ENCODE measurements around the gene SRC. TPM values are rescaled to one million over a fixed set of nuclear protein-coding genes. Genes with fewer than 3 reads are reported as not detected.

SRC gene
- total RNA-seq, 1 donor from 2014 or later, result 6.7 TPM

- no peak for DNase-seq
- no peak for ATAC-seq (ENCODE audit: poor library complexity)
- intact Hi-C loops (cut with DNase I), result no loop called here
Observed at GRCh38 chr20:37397076-37397953, 51.4 kb downstream of the SRC start.

- ATAC-seq (ENCODE audit: poor library complexity) (no peak), DNase-seq (no peak)
- intact Hi-C loops (cut with DNase I), result no loop called here
Observed at GRCh38 chr20:37397954-37398749, 52.2 kb downstream of the SRC start.

GRCh38 chr20:37398750-37399621, 53.0 kb downstream of the SRC start:
- DNase-seq, result no peak
- intact Hi-C loops (cut with DNase I), result no loop called here
- ATAC-seq (ENCODE audit: poor library complexity), result no peak

GRCh38 chr20:37401282-37401929, 55.5 kb downstream of the SRC start:
- intact Hi-C loops (cut with DNase I), result no loop called here
- no peak for DNase-seq
- no peak for ATAC-seq (ENCODE audit: poor library complexity)

- DNase-seq (no peak), ATAC-seq (ENCODE audit: poor library complexity) (no peak)
- intact Hi-C loops (cut with DNase I), result no loop called here
Observed at GRCh38 chr20:37401930-37402675, 56.2 kb downstream of the SRC start.

GRCh38 chr20:37403107-37404033, 57.4 kb downstream of the SRC start:
- no peak for ATAC-seq (ENCODE audit: poor library complexity)
- intact Hi-C loops (cut with DNase I), result no loop called here
- no peak for DNase-seq

- no peak for DNase-seq
- ATAC-seq (ENCODE audit: poor library complexity), result no peak
- intact Hi-C loops (cut with DNase I), result no loop called here
Observed at GRCh38 chr20:37404461-37404890, 58.5 kb downstream of the SRC start.

- intact Hi-C loops (cut with DNase I), result no loop called here
- no peak for ATAC-seq (ENCODE audit: poor library complexity)
- no peak for DNase-seq
Observed at GRCh38 chr20:37405351-37405897, 59.5 kb downstream of the SRC start.

GRCh38 chr20:37406010-37406998, 60.4 kb downstream of the SRC start:
- intact Hi-C loops (cut with DNase I), result no loop called here
- peak; percentile 63 for DNase-seq
- peak; percentile 83 for ATAC-seq (ENCODE audit: poor library complexity)

GRCh38 chr20:37407019-37407566, 61.2 kb downstream of the SRC start:
- no peak for DNase-seq
- ATAC-seq (ENCODE audit: poor library complexity), result peak; percentile 4
- intact Hi-C loops (cut with DNase I), result no loop called here

- intact Hi-C loops (cut with DNase I), result no loop called here
- DNase-seq, result peak; percentile 62
- ATAC-seq (ENCODE audit: poor library complexity), result peak; percentile 63
Observed at GRCh38 chr20:37407573-37408002, 61.6 kb downstream of the SRC start.

GRCh38 chr20:37408302-37409193, 62.6 kb downstream of the SRC start:
- ATAC-seq (ENCODE audit: poor library complexity), result no peak

GRCh38 chr20:37411408-37412219, 65.7 kb downstream of the SRC start:
- intact Hi-C loops (cut with DNase I), result no loop called here
- DNase-seq, result no peak

More at GRCh38 chr20:37408302-37409193, 62.6 kb downstream of the SRC start:
- intact Hi-C loops (cut with DNase I), result no loop called here
- DNase-seq, result no peak

More at GRCh38 chr20:37411408-37412219, 65.7 kb downstream of the SRC start:
- no peak for ATAC-seq (ENCODE audit: poor library complexity)
